Right lobe of liver (tissue), 6 donors: Measurements from ENCODE around the gene PFKFB3. TPM values are rescaled to one million over a fixed set of nuclear protein-coding genes. Genes with fewer than 3 reads are reported as not detected.

Experiments used
- ATAC-seq, 4 donors: fragments of 200-7000 bp; cut with Tn5 transposase; one replicate each; pipeline ENCODE4 v1.9.1; 2020; ENCODE audit warnings: mild to moderate bottlenecking in 4 of 4, moderate library complexity in 4 of 4
- DNase-seq, 3 donors: peaks; one replicate each; pipeline ENCODE4 v3.0.0-alpha.2; 2020
- H3K27ac ChIP-seq, 3 donors: fragments of 200-600 bp; one replicate each; pipeline ENCODE4 v1.8.0; 2022
- H3K27me3 ChIP-seq, 2 donors: fragments of 200-600 bp; one replicate each; pipeline ENCODE4 v1.8.0; 2022
- H3K36me3 ChIP-seq, 4 donors: fragments of 200-600 bp; sonication (generic) in 1 of 4; one replicate each; pipeline versions ENCODE4 v1.5.1 to v1.8.0; 2017 to 2022; ENCODE audit warnings: control low read depth in 1 of 4
- H3K4me1 ChIP-seq, 4 donors: fragments of 200-600 bp; sonication (generic) in 1 of 4; one replicate each; pipeline versions ENCODE4 v1.5.1 to v1.8.0; 2017 to 2022; ENCODE audit warnings: control low read depth in 1 of 4
- H3K4me3 ChIP-seq, 3 donors: fragments of 200-600 bp; one replicate each; pipeline ENCODE4 v1.8.0; 2022
- H3K9me3 ChIP-seq, 4 donors: fragments of 200-600 bp; sonication (generic) in 1 of 4; one replicate each; pipeline versions ENCODE4 v1.5.1 to v1.8.0; 2017 to 2022; ENCODE audit warnings: control low read depth in 1 of 4
- CTCF ChIP-seq, 4 donors: fragments of 200-600 bp in 3 of 4; fragments of 450-650 bp in 1 of 4; IDR thresholded peaks; one replicate each; pipeline versions ENCODE4 v1.5.1 to v1.8.0; 2016 to 2022; ENCODE audit warnings: antibody characterized with exemption in 4 of 4, mild to moderate bottlenecking in 2 of 4
- POLR2A ChIP-seq: fragments of 450-650 bp; IDR thresholded peaks from one replicate; pipeline ENCODE4 v1.6.1; 2017; ENCODE audit warnings: antibody characterized with exemption, mild to moderate bottlenecking
- WGBS: methylation state at CpG from one replicate; pipeline ENCODE4 v1.1.6; 2018; ENCODE audit warnings: low coverage, low lambda C conversion rate; ENCODE audit not compliant: insufficient coverage; ENCODE audit errors: missing lambda C conversion rate; 5-methylcytosine and 5-hydroxymethylcytosine counted together
- intact Hi-C, 2 donors: fragments of 100-400 bp; cut with DNase I; formaldehyde crosslinking; loops; one replicate each; pipeline versions ENCODE4 v1.11.2 to v1.14.1; 2022
- total RNA-seq, 6 experiments: library from RNA; depleted of rRNA in 2 of 6; stranded (reverse); fragments of >200 nt in 2 of 6; fragmentation: NEBNext Ultra II Directional in 3 of 6; extraction: Animal tissue kit (Norgen Biotek cat#: 25700) in 3 of 6; gene quantifications; one replicate each; pipeline versions ENCODE4 v1.1.0 to v1.2.4, GENCODE V29; 2016 to 2023
- donor health status: DM: no; HTN: yes; CAD: no.
- donor health status: DM: no; HTN: no; CAD: no.
- donor health status: DM: no; HTN: no; CAD: no.
- donor health status: DM: no; HTN: yes; CAD: no.
- donor health status: DM: no; HTN: yes; CAD: no.

PFKFB3 gene
- total RNA-seq, 6 experiments from 2014 or later = 6.8 to 57.8 (median 20.8) TPM

- Histone ChIP-seq H3K27me3 (no peaks in the 10 kb centered on the region), H3K36me3 (peaks cover 0 to 50% (median 18%) of the 10 kb centered on the region in 4 donors), H3K27ac (no peak overlapping the region), H3K4me1 (no peaks in the 10 kb centered on the region), H3K4me3 (no peak overlapping the region), H3K9me3 (no peaks in the 10 kb centered on the region)
- WGBS = 98% methylated on average over 14 of the region's 19 CpGs
- no peak for DNase-seq
- intact Hi-C loops = no loop called here
- ATAC-seq = no peak
- TF ChIP-seq POLR2A = no peak
- no peak for TF ChIP-seq CTCF (IDR thresholded peaks at IDR 0.05)
These were observed 12.5 kb downstream of the PFKFB3 start for GRCh38 chr10:6215241-6215640.

- Histone ChIP-seq H3K9me3 (no peaks in the 10 kb centered on the region), H3K27me3 (no peaks in the 10 kb centered on the region), H3K4me1 (no peaks in the 10 kb centered on the region), H3K4me3 (no peak overlapping the region), H3K36me3 (peaks cover under 1 to 55% (median 23%) of the 10 kb centered on the region in 4 donors), H3K27ac (no peak overlapping the region)
- DNase-seq (peak in 1 of 3 donors; percentile 51), ATAC-seq (peak in 1 of 4 donors; percentile 9)
- TF ChIP-seq POLR2A (no peak), CTCF (IDR thresholded peaks at IDR 0.05) (no peak)
- WGBS = 47% methylated on average over 4 of the region's 24 CpGs
- intact Hi-C loops = no loop called here
These were observed 13.2 kb downstream of the PFKFB3 start for GRCh38 chr10:6215683-6216484.

GRCh38 chr10:6216916-6217315 lies 14.2 kb downstream of the PFKFB3 start:
- no peak overlapping the region for H3K4me3 ChIP-seq
- no peak for ATAC-seq
- no peak overlapping the region for H3K27ac ChIP-seq
- WGBS = 80% methylated on average over 4 of the region's 20 CpGs
- TF ChIP-seq CTCF (IDR thresholded peaks at IDR 0.05) = no peak
- no peak for TF ChIP-seq POLR2A
- H3K27me3 ChIP-seq = no peaks in the 10 kb centered on the region
- no peaks in the 10 kb centered on the region for H3K9me3 ChIP-seq
- intact Hi-C loops = no loop called here
- H3K4me1 ChIP-seq = no peaks in the 10 kb centered on the region
- DNase-seq = peak in 1 of 3 donors; percentile 17
- H3K36me3 ChIP-seq = peaks cover 5 to 65% (median 28%) of the 10 kb centered on the region in 4 donors

- intact Hi-C loops = no loop called here
These were observed 14.9 kb downstream of the PFKFB3 start for GRCh38 chr10:6217611-6218010.

More at GRCh38 chr10:6217611-6218010, 14.9 kb downstream of the PFKFB3 start:
- no peak for DNase-seq
- H3K9me3 ChIP-seq = no peaks in the 10 kb centered on the region
- ATAC-seq = no peak
- TF ChIP-seq POLR2A = no peak
- TF ChIP-seq CTCF (IDR thresholded peaks at IDR 0.05) = no peak
- no peaks in the 10 kb centered on the region for H3K4me1 ChIP-seq
- no peak overlapping the region for H3K27ac ChIP-seq
- H3K36me3 ChIP-seq = peaks cover 5 to 72% (median 29%) of the 10 kb centered on the region in 4 donors
- H3K4me3 ChIP-seq = no peak overlapping the region
- WGBS = 63% methylated on average over 3 of the region's 3 CpGs
- H3K27me3 ChIP-seq = no peaks in the 10 kb centered on the region
